ENCODE data around the gene ZNF488. TPM values are rescaled to one million over a fixed set of nuclear protein-coding genes. Genes with fewer than 3 reads are reported as not detected.

ZNF488 gene
- total and polyA plus RNA-seq, 8 donors, result 0.09 to 0.16 TPM; not detected in 6

DNA sequence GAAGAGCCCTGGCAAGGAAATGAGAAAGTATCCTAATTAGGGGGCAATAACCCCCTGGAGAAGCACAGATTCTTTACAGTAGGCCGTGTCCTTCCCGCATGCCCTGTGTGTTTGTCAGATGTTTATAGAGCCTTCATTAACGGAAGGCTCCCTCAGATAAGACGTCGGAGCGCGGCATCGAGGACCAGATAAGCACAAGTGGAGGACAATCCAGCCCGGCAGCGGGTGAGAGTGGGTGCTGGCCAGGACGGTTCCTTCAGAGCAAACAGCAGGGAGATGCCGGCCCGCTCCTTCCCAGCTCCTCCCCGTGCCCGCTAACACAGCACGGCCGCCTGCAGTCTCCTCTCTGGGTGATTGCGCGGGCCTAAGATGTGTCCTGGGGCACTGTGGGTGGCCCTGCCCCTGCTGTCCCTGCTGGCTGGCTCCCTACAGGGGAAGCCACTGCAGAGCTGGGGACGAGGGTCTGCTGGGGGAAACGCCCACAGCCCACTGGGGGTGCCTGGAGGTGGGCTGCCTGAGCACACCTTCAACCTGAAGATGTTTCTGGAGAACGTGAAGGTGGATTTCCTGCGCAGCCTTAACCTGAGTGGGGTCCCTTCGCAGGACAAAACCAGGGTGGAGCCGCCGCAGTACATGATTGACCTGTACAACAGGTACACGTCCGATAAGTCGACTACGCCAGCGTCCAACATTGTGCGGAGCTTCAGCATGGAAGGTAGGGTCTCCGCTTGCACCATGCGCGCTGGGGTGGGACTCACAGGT is 61.6 kb downstream of the ZNF488 start, which contains the start of gene GDF2:
Gene GDF2, plus strand, starts transcription at position 155 of the 762 bp plus-strand sequence. Its CDS starts 215 bp downstream, at position 370.
- no peak for DNase-seq
- Histone ChIP-seq H3K9me3 (no peaks in the 10 kb centered on the region), H3K36me3 (no peaks in the 10 kb centered on the region), H3K27ac (no peak within 1 kb of the TSS), H3K4me1 (no peaks in the 10 kb centered on the region), H3K4me3 (no peak within 1 kb of the TSS), H3K27me3 (no peaks in the 10 kb centered on the region)
- no peak for FAIRE-seq
- intact Hi-C loops (cut with DNase I), result loop anchor here in 1 of 3 donors (10.0 kb wide), 1 partner anchor 288 kb away; no protein-coding TSS in a partner anchor
- TF ChIP-seq, protein P1, sequence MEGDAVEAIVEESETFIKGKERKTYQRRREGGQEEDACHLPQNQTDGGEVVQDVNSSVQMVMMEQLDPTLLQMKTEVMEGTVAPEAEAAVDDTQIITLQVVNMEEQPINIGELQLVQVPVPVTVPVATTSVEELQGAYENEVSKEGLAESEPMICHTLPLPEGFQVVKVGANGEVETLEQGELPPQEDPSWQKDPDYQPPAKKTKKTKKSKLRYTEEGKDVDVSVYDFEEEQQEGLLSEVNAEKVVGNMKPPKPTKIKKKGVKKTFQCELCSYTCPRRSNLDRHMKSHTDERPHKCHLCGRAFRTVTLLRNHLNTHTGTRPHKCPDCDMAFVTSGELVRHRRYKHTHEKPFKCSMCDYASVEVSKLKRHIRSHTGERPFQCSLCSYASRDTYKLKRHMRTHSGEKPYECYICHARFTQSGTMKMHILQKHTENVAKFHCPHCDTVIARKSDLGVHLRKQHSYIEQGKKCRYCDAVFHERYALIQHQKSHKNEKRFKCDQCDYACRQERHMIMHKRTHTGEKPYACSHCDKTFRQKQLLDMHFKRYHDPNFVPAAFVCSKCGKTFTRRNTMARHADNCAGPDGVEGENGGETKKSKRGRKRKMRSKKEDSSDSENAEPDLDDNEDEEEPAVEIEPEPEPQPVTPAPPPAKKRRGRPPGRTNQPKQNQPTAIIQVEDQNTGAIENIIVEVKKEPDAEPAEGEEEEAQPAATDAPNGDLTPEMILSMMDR (IDR thresholded peaks at IDR 0.05), result no peak
- WGBS, 2 donors, result 70 to 77% methylated on average over 35 of the region's 35 CpGs
- ATAC-seq, result no peak

DNA sequence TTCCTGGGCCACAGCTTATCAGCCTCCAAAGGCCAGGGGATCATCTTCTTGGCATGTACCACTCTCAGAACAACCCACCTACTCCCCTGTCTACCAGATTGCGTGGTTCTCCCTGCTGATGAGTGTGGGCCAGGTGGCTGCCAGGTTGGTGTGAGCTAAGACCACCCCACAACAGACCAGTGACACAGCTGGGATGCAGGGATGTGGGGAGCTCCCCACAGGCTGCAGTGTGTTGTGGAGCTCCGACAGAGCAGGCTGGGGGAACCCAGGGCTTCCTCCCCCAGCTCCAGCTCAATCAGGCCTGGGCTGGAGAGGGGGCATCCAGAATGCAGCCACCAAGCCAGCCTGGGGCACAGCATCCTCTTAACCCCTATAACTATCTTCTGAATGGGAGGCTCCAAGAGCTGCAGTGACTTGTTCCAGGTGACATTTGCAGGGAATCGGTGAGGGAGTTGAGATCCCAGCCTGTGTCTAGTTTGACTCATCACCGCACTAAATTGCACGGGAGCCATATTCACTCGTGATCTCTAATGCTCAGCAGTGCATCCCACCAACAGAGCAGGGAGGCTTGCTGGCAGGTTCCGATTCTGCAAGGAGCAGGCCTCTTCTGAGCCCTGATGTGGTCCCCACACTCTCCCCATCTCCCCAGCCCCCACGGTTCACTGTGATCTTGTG is 62.4 kb downstream of the ZNF488 start:
- Histone ChIP-seq H3K27me3 (no peaks in the 10 kb centered on the region), H3K36me3 (no peaks in the 10 kb centered on the region), H3K4me3 (no peak overlapping the region), H3K9me3 (no peaks in the 10 kb centered on the region), H3K4me1 (no peaks in the 10 kb centered on the region), H3K27ac (no peak overlapping the region)
- DNase-seq (no peak), FAIRE-seq (no peak), ATAC-seq (no peak)
- 68 to 91% methylated on average over 8 of the region's 8 CpGs for WGBS, 2 donors
- TF ChIP-seq, protein P1 (IDR thresholded peaks at IDR 0.05), result no peak
- intact Hi-C loops (cut with DNase I), result loop anchor here in 1 of 3 donors (10.0 kb wide), 1 partner anchor 287 kb away; no protein-coding TSS in a partner anchor

DNA sequence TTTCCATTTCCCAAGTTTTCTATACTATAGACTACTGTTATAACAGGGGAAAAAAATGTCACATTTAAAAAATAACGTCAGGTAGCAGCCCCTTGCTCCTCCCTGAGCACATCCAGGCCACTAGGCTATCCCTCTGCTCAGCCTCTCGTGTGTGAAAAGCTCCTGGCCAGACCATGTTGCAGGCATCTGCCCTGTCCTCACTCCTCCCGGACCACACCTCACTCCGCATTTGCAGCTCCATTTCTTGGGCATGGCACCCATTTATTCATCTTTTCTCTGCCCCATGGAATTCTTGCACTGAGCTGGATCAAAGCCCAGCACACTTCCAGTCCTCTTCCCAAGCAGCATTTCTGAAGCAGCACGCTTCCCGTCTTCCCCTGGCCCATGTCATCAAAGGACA is 63.3 kb downstream of the ZNF488 start:
- intact Hi-C loops (cut with DNase I), result loop anchor here in 1 of 3 donors (10.0 kb wide), 1 partner anchor 286 kb away; no protein-coding TSS in a partner anchor
- ATAC-seq (no peak), DNase-seq (no peak), FAIRE-seq (no peak)
- WGBS, 2 donors, result 77 to 85% methylated on average over 6 of the region's 6 CpGs
- Histone ChIP-seq H3K4me3 (no peak overlapping the region), H3K9me3 (no peaks in the 10 kb centered on the region), H3K36me3 (no peaks in the 10 kb centered on the region), H3K27ac (no peak overlapping the region), H3K27me3 (no peaks in the 10 kb centered on the region), H3K4me1 (no peaks in the 10 kb centered on the region)
- TF ChIP-seq, protein P1 (IDR thresholded peaks at IDR 0.05), result no peak

DNA sequence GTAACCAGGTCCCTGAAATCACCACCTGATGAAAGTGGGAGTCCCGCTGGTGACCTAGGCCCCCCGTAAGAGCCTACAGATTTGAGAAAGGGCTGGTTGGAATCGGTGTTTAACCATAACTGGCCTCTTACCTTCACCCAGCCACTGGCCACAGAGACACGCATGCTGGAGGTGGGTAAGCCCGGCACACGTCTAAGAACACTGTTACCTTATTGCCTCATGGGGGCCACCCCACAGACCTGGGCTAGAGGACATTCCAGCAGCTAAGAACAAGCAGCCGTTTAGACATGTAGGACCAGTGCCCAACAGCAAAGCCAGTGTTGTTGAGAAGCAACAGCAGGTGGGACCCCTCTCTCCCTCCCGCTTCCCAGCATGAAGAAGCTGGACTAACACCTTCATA is 64.3 kb downstream of the ZNF488 start:
- H3K36me3 ChIP-seq, result no peaks in the 10 kb centered on the region
- no peak for DNase-seq
- intact Hi-C loops (cut with DNase I), result loop anchor here in 2 of 3 donors (10.0 kb wide), 2 partner anchors 285 to 295 kb away; no protein-coding TSS in a partner anchor
- no peak for ATAC-seq
- no peaks in the 10 kb centered on the region for H3K9me3 ChIP-seq
- H3K4me1 ChIP-seq, result no peaks in the 10 kb centered on the region
- H3K27me3 ChIP-seq, result no peaks in the 10 kb centered on the region
- WGBS, 2 donors, result 86 to 87% methylated on average over 8 of the region's 8 CpGs
- TF ChIP-seq, protein P1 (IDR thresholded peaks at IDR 0.05), result no peak
- H3K27ac ChIP-seq, result no peak overlapping the region
- no peak for FAIRE-seq
- no peak overlapping the region for H3K4me3 ChIP-seq
